Endothelial cell of umbilical vein (primary cell): Measurements from ENCODE around the gene MYRIP. TPM values are rescaled to one million over a fixed set of nuclear protein-coding genes. Genes with fewer than 3 reads are reported as not detected.

Source experiments
- BruUV-seq: library from RNA; stranded (reverse); fragments of 400-500 nt; replicated peaks from 2 replicates; lab custom pipeline; 2021; lab: Mats Ljungman, UMichigan
- CTCF ChIA-PET: fragments of 300-600, 350-600 bp; sonication (Branson Sonifier 250); formaldehyde crosslinking; loops from one replicate; lab custom pipeline; 2021; ENCODE audit warnings: antibody characterized with exemption, inconsistent platforms; lab: Charles Lee
- POLR2A ChIA-PET: fragments of 300-600, 350-600 bp; sonication (Branson Sonifier 250); formaldehyde crosslinking; loops from one replicate; lab custom pipeline; 2021; ENCODE audit warnings: antibody characterized with exemption, inconsistent platforms; lab: Charles Lee
- DNase-seq: peaks from one replicate; pipeline ENCODE4 v3.0.0-alpha.2; 2011; ENCODE audit warnings: low read depth, low spot score
- FAIRE-seq: peaks from 2 replicates; lab custom pipeline; 2011; peaks lifted over from hg19 to GRCh38; lab: Jason Lieb, UNC
- H2AFZ ChIP-seq: 2 replicates; pipeline ENCODE4 v1.6.0; 2012; ENCODE audit warnings: low read depth, low read length, control low read depth, inconsistent platforms
- H3K27ac ChIP-seq: 2 replicates; pipeline ENCODE4 v1.5.1; 2011; ENCODE audit warnings: low read depth, mild to moderate bottlenecking, control low read depth, low read length, moderate library complexity; ENCODE audit not compliant: insufficient read depth
- H3K27me3 ChIP-seq, 2 experiments: 2 replicates each; pipeline versions ENCODE4 v1.6.0 to v1.6.1; 2011; ENCODE audit warnings: low read length in 2 of 2, mixed read lengths in 1 of 2; ENCODE audit not compliant: control insufficient read depth in 2 of 2, insufficient read depth in 2 of 2
- H3K36me3 ChIP-seq, 2 experiments: 2 replicates in 1 of 2; 3 replicates in 1 of 2; pipeline ENCODE4 v1.5.1; 2011; ENCODE audit warnings: low read length in 2 of 2, mild to moderate bottlenecking in 1 of 2, moderate library complexity in 1 of 2; ENCODE audit not compliant: control insufficient read depth in 2 of 2, insufficient read depth in 2 of 2; ENCODE audit errors: extremely low read depth in 1 of 2
- H3K4me1 ChIP-seq: 3 replicates; pipeline ENCODE4 v1.5.1; 2011; ENCODE audit warnings: mild to moderate bottlenecking, low read length; ENCODE audit not compliant: control insufficient read depth, insufficient read depth; ENCODE audit errors: extremely low read depth
- H3K4me2 ChIP-seq: 2 replicates; pipeline ENCODE4 v1.6.1; 2011; ENCODE audit warnings: low read length, control low read depth, mixed read lengths; ENCODE audit not compliant: insufficient read depth
- H3K4me3 ChIP-seq, 3 experiments: fragments of 200-600 bp in 1 of 3; sonication (generic), shearing (Covaris generic) in 1 of 3; replicated peaks in 1 of 3; 2 replicates each; pipeline ENCODE4 v1.5.1; 2011 to 2016; ENCODE audit warnings: control low read depth in 3 of 3, low read length in 3 of 3, mild to moderate bottlenecking in 2 of 3, inconsistent platforms in 1 of 3, low read depth in 1 of 3, moderate library complexity in 1 of 3; ENCODE audit not compliant: insufficient read depth in 1 of 3
- H3K79me2 ChIP-seq: 2 replicates; pipeline ENCODE4 v1.6.0; 2012; ENCODE audit warnings: low read length, inconsistent platforms; ENCODE audit not compliant: control insufficient read depth, insufficient read depth
- H3K9ac ChIP-seq: replicated peaks from 2 replicates; pipeline ENCODE3; 2011; ENCODE audit warnings: low read length, control low read depth; ENCODE audit not compliant: insufficient read depth; ENCODE audit errors: extremely low read depth
- H3K9me1 ChIP-seq: replicated peaks from 3 replicates; pipeline ENCODE4 v1.6.0; 2011; ENCODE audit warnings: mild to moderate bottlenecking, low read length; ENCODE audit not compliant: control insufficient read depth, insufficient read depth; ENCODE audit errors: extremely low read depth
- H3K9me3 ChIP-seq: replicated peaks from 2 replicates; pipeline ENCODE4 v1.5.1; 2012; ENCODE audit warnings: low read length, inconsistent platforms; ENCODE audit not compliant: control insufficient read depth, insufficient read depth
- H4K20me1 ChIP-seq: replicated peaks from 2 replicates; pipeline ENCODE3; 2011; ENCODE audit warnings: mild to moderate bottlenecking, low read length; ENCODE audit not compliant: control insufficient read depth, insufficient read depth; ENCODE audit errors: extremely low read depth
- EZH2 ChIP-seq: IDR thresholded peaks from 2 replicates; pipeline ENCODE4 v1.6.1; 2012; ENCODE audit warnings: borderline replicate concordance, low read depth, mild to moderate bottlenecking, moderate library complexity, low read length, inconsistent platforms; ENCODE audit not compliant: severe bottlenecking
- GATA2 ChIP-seq: IDR thresholded peaks from 2 replicates; pipeline ENCODE4 v1.7.0; 2011; ENCODE audit warnings: low read depth, mild to moderate bottlenecking, moderate library complexity, mixed read lengths, low read length; ENCODE audit not compliant: insufficient read length, insufficient read depth
- JUN ChIP-seq: IDR thresholded peaks from 2 replicates; pipeline ENCODE4 v1.6.1; 2011; ENCODE audit warnings: borderline replicate concordance, low read depth; ENCODE audit not compliant: insufficient read length, insufficient read depth
- MYC ChIP-seq: IDR thresholded peaks from one replicate; pipeline ENCODE4 v1.6.1; 2011; ENCODE audit warnings: mild to moderate bottlenecking, low read depth, low read length
- POLR2A ChIP-seq: IDR thresholded peaks from 2 replicates; pipeline ENCODE4 v1.6.1; 2012; ENCODE audit warnings: low read depth, mild to moderate bottlenecking, control low read depth, low read length
- POLR2AphosphoS5 ChIP-seq: IDR thresholded peaks from 2 replicates; pipeline ENCODE4 v1.6.1; 2012; ENCODE audit warnings: low read depth, mild to moderate bottlenecking, control low read depth, low read length, moderate library complexity; ENCODE audit not compliant: insufficient read depth
- dilution Hi-C: fragments of 300-500 bp; cut with MboI; formaldehyde crosslinking; loops from one replicate; pipeline ENCODE4 v1.15.0; 2019; ENCODE audit warnings: low sequenced_read_pairs; ENCODE audit not compliant: extremely low pct_ligation_motif_present
- intact Hi-C: fragments of 100-400 bp; cut with micrococcal nuclease; formaldehyde crosslinking; loops from one replicate; pipeline ENCODE4 v1.10.0; 2022
- polyA plus RNA-seq, 4 experiments: library from polyadenylated mRNA; depleted of rRNA in 3 of 4; stranded (reverse) in 3 of 4; unstranded in 1 of 4; fragments of >200 nt; gene quantifications; 2 replicates each; pipeline versions ENCODE4 v1.2.1 to v1.2.3, GENCODE V29; 2011 to 2012; ENCODE audit warnings: missing spikeins in 1 of 4
- total RNA-seq: library from RNA; stranded (reverse); gene quantifications from 2 replicates; pipeline ENCODE4 v1.2.3, GENCODE V29; 2021
- TF ChIP-seq, protein P1 (sequence below), 2 donors: IDR thresholded peaks; 1 replicate in 1 of 2; 2 replicates in 1 of 2; pipeline ENCODE4 v1.5.1; 2011; ENCODE audit warnings: low read length in 2 of 2, mild to moderate bottlenecking in 2 of 2, moderate library complexity in 2 of 2, control low read depth in 1 of 2, inconsistent platforms in 1 of 2, low read depth in 1 of 2; ENCODE audit not compliant: insufficient read depth in 1 of 2; ENCODE audit errors: extremely low read depth in 1 of 2

The MYRIP gene
- total and polyA plus RNA-seq, 2 donors (not counting 3 experiments of a cell fraction or from before 2014, with no cell fraction given), result 6.7 to 11.9 TPM

DNA sequence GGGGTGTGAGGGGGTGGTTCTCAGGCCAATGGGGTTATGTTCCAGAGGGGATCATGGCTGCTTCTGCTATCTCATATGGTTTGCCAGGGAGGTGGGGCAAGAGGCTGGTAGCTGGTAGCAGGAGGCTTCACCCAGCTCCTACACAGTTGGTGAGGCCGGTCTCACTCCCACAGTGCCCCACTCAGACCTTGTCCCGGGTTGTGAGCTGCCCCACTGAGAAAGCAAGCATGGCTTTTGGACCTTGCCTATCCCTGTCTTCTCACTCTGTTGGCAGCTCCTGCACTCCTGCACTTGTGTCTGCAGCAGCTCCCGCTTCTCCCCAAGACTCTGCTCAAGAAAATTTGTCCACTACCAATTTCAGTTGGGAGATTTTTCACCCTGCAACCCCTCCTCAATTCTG, 46.1 kb downstream of the MYRIP start:
- Histone ChIP-seq H3K79me2 (no peaks in the 10 kb centered on the region), H3K4me1 (no peaks in the 10 kb centered on the region), H4K20me1 (no peaks in the 10 kb centered on the region), H3K4me2 (no peak overlapping the region), H3K9me3 (no peaks in the 10 kb centered on the region), H2AFZ (no peak overlapping the region), H3K27me3 (no peaks in the 10 kb centered on the region), H3K9me1 (no peaks in the 10 kb centered on the region), H3K4me3 (no peak overlapping the region), H3K27ac (no peak overlapping the region), H3K9ac (no peak overlapping the region), H3K36me3 (peaks cover 0 to 2% of the 10 kb centered on the region in 2 experiments)
- DNase-seq, result no peak
- intact Hi-C loops (no loop called here), dilution Hi-C loops (no loop called here)
- ChIA-PET POLR2A (no interaction called here), CTCF (no interaction called here)
- FAIRE-seq, result no peak
- no TSS peak for BruUV-seq
- TF ChIP-seq, protein P1, sequence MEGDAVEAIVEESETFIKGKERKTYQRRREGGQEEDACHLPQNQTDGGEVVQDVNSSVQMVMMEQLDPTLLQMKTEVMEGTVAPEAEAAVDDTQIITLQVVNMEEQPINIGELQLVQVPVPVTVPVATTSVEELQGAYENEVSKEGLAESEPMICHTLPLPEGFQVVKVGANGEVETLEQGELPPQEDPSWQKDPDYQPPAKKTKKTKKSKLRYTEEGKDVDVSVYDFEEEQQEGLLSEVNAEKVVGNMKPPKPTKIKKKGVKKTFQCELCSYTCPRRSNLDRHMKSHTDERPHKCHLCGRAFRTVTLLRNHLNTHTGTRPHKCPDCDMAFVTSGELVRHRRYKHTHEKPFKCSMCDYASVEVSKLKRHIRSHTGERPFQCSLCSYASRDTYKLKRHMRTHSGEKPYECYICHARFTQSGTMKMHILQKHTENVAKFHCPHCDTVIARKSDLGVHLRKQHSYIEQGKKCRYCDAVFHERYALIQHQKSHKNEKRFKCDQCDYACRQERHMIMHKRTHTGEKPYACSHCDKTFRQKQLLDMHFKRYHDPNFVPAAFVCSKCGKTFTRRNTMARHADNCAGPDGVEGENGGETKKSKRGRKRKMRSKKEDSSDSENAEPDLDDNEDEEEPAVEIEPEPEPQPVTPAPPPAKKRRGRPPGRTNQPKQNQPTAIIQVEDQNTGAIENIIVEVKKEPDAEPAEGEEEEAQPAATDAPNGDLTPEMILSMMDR (IDR thresholded peaks at IDR 0.05; ENCODE audit: extremely low read depth in 1 of 2, insufficient read depth in 1 of 2, low read depth in 1 of 2, low read length in 2 of 2), result no peak
- TF ChIP-seq EZH2 (no peak), POLR2AphosphoS5 (no peak), GATA2 (no peak), MYC (no peak), POLR2A (no peak), JUN (no peak)
